ENCODE data around the gene MAP3K14.

DNA sequence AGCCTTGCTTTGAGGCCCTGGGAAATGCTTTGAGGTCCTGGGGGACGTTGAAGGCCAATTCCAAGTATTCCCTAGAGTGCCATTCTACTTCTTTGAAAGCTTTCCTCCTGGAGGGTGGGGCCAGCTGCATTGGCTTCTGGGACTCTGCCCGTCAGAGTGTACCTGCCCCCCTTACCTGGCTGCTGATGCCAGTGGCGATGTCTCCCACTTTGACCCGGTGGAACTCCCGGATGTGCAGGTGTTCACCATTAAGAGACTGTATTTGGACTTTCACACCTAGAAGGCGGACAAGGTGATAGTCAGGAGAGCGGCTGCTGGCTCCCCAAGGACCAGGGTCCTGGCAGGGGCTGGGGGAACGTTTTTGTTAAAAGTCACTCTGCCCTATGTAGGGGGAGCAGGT lies 51.8 kb downstream of the MAP3K14 start:
- TF ChIP-seq, protein P1, sequence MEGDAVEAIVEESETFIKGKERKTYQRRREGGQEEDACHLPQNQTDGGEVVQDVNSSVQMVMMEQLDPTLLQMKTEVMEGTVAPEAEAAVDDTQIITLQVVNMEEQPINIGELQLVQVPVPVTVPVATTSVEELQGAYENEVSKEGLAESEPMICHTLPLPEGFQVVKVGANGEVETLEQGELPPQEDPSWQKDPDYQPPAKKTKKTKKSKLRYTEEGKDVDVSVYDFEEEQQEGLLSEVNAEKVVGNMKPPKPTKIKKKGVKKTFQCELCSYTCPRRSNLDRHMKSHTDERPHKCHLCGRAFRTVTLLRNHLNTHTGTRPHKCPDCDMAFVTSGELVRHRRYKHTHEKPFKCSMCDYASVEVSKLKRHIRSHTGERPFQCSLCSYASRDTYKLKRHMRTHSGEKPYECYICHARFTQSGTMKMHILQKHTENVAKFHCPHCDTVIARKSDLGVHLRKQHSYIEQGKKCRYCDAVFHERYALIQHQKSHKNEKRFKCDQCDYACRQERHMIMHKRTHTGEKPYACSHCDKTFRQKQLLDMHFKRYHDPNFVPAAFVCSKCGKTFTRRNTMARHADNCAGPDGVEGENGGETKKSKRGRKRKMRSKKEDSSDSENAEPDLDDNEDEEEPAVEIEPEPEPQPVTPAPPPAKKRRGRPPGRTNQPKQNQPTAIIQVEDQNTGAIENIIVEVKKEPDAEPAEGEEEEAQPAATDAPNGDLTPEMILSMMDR (conservative IDR thresholded peaks at IDR 0.05; ENCODE audit: low read depth, low read length) = no peak
- TF ChIP-seq EZH2 (IDR thresholded peaks at IDR 0.05; ENCODE audit: borderline replicate concordance, low read depth, low read length, poor library complexity, severe bottlenecking) = no peak

All from A673 (cell line).